Medulla oblongata (tissue), 1 donor: ENCODE results near the gene GIMAP6.
"Not testable (repeated sequence)": the region's sequence is repeated elsewhere in the genome, so short reads cannot be mapped to it uniquely, and the experiment has no call there.

Source experiments
- DNase-seq: peaks from one replicate; pipeline ENCODE4 v3.0.0-alpha.2; 2015; ENCODE audit errors: extremely low spot score

The GIMAP6 gene

DNA sequence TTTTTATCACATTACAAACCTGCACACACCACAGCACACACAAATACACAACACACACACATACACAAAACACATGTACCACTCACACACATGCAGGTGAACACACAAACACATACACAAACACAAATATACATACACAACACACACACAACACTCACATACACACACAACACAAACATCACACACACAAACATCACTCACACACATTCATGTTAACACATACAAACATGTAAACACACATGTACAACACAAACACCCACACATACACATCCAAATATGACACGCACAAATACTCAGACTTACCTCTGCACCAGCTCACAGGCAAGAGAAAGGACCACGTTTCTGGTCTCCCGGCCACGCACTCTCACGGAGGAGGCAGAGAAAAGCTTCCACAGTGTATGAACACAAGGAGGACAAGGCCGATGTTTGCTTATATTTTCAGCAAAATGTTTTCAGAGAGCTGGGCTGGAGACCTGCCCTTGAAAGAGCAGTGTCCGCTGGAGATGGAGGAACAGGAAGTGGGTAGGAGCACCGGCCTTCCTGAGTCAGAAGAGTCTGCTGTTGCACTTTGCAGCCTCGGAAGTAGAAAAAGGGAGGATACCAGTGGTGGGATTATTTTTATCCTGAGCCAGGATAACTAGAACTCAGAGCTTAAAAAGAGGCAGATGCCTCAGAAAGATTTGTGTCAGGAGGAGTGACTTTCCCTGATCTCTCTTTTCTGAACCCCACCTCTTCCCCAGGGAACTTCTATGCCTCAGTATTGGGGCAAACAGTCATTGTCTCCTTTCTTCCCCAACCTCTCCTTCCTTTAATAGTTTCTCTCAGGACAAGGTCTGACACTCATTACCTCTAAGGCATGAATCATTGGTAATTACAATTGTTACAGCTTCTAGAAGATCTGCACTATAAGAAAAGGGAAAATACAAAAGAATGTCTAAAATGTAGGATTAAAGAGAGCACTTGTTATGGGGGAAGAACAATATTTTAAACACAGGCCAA, at the start of gene GIMAP6:
GIMAP6 (minus strand) TSS at position 520 of the 999 bp plus-strand sequence. CDS start 2,243 bp downstream, outside the sequence.
- peak; percentile 13 for DNase-seq

DNA sequence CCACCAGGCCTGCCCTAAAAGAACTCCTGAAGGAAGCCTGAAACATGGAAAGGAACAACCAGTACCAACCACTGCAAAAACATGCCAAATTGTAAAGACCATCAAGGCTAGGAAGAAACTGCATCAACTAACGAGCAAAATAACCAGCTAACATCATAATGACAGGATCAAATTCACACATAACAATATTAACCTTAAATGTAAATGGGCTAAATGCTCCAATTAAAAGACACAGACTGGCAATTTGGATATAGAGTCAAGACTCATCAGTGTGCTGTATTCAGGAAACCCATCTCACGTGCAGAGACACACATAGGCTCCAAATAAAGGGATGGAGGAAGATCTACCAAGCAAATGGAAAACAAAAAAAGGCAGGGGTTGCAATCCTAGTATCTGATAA, 48.2 kb upstream of the GIMAP6 start:
- not testable (repeated sequence) for DNase-seq

DNA sequence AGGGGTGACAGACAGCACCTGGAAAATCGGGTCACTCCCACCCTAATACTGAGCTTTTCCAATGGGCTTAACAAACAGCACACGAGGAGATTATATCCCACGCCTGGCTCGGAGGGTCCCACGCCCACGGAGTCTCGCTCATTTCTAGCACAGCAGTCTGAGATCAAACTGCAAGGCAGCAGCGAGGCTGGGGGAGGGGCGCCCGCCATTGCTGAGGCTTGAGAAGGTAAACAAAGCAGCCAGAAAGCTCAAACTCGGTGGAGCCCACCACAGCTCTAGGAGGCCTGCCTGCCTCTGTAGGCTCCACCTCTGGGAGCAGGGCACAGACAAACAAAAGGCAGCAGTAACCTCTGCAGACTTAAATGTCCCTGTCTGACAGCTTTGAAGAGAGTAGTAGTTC, 46.4 kb upstream of the GIMAP6 start:
- DNase-seq = not testable (repeated sequence)

DNA sequence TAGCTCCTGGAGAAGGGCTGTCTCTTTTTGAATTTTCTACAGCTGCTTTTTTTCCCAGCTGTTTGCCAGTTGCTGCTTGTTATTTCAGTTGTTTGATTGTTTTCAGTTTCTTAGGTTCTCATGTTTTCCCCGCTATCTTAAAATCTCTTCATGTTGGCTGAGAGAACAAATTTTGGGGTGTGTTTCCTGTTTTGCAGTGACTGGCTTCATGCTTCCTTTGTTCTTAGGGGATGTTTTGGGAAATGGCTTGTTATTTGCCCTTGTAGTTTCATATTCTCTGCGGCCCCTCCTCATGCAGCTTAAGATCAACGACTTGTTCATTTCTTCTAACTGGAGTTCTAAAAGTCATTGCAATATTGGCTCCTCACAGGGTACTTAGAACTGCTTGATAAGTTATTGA, 44.7 kb upstream of the GIMAP6 start:
- not testable (repeated sequence) for DNase-seq

DNA sequence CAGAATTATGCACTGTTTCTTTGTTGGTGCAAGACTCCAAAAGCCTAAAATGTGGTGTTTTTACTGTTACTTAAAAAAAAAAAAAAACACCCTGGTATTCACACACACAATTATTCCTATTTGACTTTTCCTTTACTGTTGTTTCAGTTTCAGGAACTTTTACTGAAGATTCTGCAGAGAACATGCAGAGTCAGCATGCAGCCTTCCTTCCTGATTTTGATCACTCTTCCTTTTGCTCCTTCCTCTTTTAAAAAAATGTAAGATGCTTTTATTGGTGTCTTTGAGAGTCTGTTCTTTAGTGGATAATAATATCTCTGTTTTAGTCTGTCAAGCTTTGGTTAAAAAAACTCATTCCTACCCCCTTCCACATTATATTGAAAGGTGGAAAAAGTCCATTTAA, 44.1 kb upstream of the GIMAP6 start:
- peak; percentile 57 for DNase-seq

DNA sequence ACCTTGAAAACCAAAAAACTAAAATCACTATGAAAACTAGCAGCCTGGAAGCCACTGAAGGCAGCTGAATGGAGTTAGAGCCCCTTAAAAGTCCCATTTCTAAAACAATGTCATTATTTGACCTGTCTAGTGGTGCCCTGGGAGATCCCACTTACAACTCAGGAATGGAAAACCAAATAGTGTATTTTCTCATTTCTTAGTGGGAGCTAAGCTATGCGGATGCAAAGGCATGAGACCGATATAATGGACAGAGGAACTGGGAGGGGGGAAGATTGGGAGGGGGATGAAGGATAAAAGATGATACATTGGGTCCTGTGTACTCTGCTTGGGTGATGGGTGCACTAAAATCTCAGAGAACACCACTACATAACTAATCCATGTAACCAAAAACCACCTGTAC, 43.5 kb upstream of the GIMAP6 start:
- DNase-seq = no peak

DNA sequence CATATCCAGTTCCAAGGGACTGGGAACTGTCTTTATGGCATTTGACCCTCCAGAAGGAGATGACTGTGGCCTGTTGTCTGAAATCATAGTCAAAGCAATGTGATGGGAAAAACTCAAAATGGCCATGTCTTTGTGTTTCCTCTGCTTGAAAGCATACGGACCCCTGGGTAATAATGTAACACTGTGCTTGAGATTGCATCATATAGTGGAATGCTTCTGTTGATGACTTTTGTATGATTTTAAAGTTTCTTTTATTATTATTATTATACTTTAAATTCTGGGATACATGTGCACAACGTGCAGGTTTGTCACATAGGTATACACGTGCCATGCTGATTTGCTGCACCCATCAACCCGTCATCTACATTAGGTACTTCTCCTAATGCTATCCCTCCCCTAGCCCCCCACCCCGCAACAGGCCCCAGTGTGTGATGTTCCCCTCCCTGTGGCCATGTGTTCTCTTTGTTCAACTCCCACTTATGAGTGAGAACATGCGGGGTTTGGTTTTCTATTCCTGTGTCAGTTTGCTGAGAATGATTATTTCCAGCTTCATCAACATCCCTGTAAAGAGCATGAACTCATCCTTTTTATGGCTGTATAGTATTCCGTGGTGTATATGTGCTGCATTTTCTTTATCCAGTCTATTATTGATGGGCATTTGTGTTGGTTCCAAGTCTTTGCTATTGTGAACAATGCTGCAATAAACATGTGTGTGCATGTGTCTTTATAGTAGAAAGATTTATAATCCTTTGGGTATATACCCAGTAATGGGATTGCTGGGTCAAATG, 39.8 kb upstream of the GIMAP6 start:
- not testable (repeated sequence) for DNase-seq

DNA sequence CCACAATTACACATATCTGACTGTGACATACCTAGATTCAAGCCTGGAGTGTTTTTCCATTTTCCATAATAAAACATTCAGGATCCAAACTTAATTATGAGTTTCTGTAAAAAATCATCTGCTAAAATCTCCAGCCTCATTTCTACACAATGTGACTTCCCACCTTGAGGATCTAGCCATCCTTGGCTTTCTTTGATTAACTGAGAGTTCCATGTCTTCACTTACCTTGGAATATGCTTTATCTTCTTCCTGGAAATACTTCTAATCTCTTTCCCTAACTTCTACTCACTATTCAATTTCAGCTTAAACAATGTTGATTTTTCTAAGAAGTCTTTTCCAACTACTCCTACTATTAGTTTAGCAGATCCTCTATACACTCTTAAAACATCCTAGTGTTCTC, 36.8 kb upstream of the GIMAP6 start:
- DNase-seq = no peak

DNA sequence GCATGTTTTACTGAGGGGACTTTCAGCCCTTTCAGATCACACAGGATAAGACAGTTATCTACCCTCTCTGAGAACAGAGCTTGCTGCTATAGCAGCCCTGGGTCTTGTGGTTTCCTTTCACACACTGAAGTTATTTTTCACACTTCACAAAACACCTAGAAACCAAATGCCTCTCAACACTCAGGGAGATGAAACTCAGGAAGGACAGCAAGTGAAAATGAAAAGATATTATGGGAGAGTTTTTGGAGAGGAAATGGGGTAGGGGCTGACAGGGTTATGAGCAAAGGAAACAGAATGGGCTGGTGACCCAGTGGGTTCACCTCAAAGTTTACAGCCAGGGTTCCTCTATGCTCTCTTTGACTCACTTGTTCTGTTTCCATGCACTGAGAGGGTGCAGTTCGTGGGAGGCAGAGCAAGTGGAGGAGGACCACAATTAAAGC, 36.3 kb upstream of the GIMAP6 start:
- DNase-seq = no peak

DNA sequence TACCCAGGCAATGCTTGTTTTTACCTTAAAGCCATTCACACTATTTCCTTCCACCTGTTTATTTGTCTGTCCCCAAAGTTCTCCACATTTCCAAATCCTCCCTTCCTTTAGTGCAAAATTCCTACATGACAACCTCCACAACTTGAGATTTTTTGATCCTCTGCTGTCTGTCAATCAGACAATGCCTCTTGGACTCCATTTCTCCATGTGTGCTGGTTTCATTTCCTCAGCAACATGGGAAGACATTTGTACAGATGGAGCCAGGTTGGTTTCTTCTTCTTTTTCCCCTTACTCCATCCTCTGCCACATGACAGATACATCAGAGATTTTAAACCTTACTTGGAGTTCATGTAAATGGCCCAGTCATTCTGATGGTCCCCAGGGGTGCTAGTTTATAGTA, 34.2 kb upstream of the GIMAP6 start:
- DNase-seq = peak; percentile 45

DNA sequence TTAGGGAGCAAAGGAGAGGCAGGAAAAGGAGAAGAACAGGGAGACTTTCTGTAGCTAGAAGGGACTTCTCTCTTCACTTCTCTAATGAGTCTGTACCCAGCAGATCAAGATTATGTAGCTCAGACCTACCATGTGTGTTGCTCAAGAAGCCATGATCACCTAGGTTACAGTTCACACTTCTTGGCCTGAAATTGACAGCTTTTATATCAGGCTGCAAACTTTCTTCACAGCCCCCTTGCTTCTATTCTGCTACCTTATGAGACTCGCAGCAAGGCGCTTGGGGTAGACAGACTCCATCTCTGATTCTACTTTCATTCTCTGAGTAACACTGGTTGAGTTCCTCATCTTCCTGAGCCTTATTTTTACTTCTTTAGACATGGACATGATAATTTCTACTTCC, 33.7 kb upstream of the GIMAP6 start:
- peak; percentile 22 for DNase-seq

DNA sequence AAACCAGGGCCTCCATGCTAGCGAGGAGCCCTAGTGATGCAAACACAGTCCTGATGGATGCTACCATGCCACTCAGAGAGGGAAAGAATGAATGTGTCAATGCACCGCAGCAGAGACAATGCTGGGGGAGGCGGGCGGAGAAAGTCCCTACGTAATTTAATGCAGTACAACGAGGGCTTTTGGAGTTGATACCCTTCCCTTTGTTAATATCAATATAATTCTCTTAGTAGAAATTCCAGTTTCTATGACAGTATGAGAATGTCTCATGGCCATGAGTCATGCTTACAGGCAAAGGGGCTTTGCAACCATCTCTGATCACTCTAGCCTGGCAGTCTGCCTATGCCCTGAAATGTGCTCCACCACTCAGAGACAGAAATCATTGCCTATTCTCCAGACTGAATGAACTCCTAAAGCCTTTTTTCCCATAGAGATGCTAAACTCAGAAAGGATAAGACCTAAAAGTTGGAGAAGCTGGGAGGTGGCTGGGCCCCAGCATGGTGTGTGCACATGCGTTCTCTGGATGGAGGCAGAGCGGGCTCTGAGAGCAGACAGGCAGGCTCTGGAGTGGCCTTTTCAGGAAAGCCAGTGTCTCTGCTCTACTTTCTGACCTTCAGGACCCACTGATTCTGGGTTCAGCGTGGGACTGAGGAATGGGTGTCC, 33.0 kb upstream of the GIMAP6 start:
- no peak for DNase-seq

DNA sequence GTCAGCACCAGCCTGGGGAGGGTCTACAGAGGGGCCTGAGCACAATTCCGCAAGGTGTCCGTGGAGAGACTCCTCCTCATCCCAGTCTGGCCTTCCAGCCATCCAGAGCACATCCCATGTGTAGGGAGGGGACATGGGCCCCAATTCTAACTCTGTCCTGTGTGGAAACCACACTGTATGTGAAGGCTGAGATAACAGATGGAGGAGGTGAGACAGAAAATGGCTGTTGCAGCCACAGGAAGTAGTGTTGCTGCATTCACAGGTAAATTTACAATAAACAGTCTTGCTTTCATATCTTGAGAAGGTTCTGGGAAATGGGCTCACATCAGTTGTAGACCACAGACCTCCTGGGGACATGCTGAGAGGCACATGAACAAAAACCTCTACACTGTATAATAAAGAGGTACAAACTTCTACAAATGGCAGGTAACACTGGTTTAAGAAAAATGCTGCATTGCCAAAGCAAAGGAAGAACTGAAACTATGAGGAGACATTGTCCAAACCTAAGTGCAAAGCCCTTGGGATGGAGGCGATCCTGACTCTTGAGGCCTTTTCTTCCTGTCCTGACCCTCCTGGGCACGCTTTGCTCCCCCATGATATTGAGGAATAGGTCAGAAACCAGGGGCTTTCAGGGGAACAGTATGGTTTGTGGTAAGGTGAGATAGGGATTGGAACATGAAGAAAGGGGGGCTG, 31.8 kb upstream of the GIMAP6 start:
- DNase-seq = no peak

DNA sequence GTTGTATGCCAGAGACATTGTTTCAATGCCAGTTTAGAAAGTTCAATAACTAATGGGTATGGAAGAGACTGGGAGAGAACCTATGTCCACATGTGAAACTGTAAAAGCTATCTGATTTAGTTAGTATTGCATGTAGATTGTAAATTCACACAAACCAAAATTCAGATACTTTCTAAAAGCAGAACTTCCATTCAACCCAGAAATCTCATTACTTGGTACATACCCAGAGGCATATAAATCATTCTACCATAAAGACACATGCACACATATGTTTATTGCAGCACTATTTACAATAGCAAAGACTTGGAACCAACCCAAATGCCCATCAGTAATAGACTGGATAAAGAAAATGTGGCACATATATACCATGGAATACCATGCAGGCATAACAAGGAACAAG, 30.6 kb upstream of the GIMAP6 start:
- not testable (repeated sequence) for DNase-seq

DNA sequence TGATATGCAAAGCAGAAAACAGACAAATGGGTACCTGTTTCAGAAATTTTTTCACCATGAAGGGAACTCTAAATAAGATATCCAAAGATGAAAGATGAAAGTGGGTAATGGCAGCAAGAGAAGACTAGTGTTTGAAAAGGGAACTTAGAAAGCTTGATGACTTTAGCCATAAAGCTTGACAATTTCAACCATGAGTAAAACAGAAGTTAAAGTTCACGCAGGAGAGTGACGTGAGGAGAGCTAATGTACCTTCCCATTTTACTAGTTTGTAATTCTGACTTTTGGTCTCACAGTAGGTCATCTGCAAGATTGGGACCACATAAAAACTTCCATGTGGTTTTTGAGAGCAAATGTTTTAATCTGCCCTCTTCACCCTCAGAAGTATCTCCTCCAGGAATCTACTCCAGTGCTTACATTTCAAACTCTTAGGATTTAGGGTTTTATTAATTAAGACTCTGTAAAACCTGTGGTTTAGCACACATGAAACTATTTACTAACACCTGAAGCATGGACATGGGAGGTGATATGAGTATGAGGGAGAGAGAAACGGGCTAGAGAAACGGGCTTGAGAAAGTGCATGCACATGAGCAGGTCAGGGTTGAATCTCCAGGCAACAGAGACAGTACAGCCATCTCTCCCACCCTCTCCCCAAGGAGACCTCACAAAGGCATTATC, 28.9 kb upstream of the GIMAP6 start:
- no peak for DNase-seq

DNA sequence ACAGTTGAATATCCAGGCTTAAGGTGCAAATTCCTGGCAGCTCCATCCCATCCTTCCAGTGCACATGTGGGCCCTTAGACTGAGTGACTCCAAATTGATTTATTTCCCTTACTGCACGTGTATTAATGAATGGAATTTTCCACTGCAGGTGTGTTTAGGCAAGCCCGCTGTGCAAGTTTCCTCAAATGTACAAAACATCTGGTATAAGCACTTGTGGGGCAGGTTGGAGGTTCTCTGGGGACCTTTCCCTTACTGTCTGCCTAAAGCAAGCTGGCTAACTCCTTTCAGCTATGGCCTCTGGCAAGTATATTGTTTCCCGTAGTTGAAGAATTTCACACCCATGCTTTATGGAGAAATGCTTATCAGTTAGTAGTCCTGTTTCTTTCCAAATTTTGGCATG, 25.3 kb upstream of the GIMAP6 start:
- no peak for DNase-seq

DNA sequence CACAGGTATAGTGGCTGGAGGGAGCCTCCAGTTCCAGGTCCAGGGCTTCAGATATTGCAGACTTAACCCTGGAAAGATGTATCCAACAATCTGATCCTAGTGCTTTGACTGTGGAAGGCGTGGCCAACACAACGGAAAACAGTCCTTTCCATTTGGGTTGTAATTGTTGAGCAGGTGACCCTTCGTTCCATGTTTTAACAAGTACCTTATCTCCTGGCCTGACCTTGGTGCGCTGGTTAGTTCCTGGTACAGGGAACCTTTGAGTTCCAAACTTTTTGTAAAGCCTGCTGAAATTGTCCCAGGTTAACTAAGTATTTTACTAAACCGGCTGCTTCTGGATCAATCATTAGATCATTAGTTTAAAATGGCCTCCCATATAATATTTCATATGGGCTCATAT, 23.9 kb upstream of the GIMAP6 start:
- no peak for DNase-seq

DNA sequence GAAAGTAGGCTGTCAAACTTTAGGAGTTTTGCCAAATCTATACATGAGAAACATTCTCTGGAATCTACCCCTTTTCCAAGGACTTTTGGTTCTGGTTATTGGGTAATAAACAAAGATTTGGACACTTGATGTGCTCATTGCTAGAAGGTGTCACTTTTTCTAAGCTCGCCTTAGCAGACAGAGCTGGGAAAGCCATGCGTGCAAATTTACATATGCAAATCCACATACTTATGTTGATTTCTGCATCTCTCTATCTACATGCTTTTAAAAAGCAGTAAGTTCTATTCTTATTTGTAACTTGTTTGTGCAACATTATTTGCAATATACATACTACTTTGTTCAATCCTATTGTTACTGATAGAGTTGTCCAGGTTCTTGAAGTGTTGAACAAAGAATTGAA, 22.5 kb upstream of the GIMAP6 start:
- no peak for DNase-seq

DNA sequence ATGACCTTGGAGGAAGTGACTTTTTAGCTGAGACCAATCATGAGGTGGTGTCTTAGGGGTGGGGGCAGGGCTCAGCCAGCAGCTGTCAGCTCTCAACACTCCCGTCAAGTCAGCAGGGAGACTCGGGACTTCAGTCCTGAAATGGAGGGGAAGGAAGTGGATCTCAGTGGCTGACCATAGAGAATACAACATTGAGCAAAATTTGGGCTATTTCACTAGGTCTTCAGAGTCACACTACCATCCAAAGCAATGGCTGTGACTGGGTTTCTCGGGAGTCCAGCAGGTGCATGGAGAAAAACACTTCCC, 16.8 kb upstream of the GIMAP6 start:
- no peak for DNase-seq

DNA sequence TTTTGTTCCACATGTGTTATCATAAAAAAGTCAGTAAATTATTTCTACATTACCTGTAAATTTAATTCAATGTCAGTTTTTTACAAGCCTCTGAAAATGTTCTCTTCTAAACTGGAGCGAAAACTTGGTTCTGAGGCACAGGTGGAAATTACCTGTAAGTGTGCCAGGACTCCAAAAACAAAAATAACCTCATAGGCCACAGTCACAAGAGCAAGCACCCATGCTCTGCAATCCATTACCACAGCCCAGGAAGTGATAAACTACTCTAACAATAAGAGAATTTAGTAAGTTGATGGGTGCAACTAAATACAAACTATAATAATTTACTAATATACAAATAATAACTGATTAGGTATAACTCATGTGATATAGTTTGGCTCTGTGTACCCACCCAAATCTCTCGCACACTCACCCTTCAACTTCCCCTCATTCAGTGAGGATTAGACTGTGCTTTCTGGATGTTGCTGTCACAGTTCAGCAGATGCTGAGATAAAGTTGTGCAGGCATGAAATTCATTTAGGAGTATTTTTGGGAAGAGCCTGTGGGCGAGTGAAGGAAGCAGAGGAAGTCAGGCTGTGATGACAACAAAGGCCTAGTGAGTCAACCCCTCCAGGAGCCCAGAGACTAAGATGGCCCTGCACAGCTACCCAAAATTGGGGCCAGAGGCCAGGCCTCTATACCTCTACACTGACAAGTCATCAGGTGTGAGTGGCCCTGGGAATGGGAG, 16.3 kb upstream of the GIMAP6 start:
- DNase-seq = no peak
